ENCODE measurements around the gene LRRC27. TPM values are rescaled to one million over a fixed set of nuclear protein-coding genes. Genes with fewer than 3 reads are reported as not detected.

The LRRC27 gene
- polyA plus RNA-seq, 1 experiment, result 10.5 TPM

GRCh38 chr10:132407243-132407746, 75.3 kb downstream of the LRRC27 start:
- peaks cover 6% of the 10 kb centered on the region for H3K36me3 ChIP-seq (ENCODE audit: control insufficient read depth, insufficient read depth, low read length)
- CTCF ChIA-PET, result no interaction called here
- no peak for DNase-seq (ENCODE audit: low read depth)
- no peak overlapping the region for H3K4me3 ChIP-seq (ENCODE audit: low read depth, low read length)
- POLR2A ChIA-PET, result no interaction called here
- no peak for TF ChIP-seq CTCF (IDR thresholded peaks at IDR 0.05; ENCODE audit: insufficient read depth, low read depth, low read length)
- H3K27me3 ChIP-seq (ENCODE audit: control insufficient read depth, insufficient read depth, low read length), result no peaks in the 10 kb centered on the region

- TF ChIP-seq CTCF (IDR thresholded peaks at IDR 0.05; ENCODE audit: insufficient read depth, low read depth, low read length), result 0 out of 2 replicates have a peak, but pooled peaks have one; percentile 18
These were observed 75.9 kb downstream of the LRRC27 start for GRCh38 chr10:132407846-132408278.

GRCh38 chr10:132408367-132408781, 76.4 kb downstream of the LRRC27 start:
- peaks cover 6% of the 10 kb centered on the region for H3K36me3 ChIP-seq (ENCODE audit: control insufficient read depth, insufficient read depth, low read length)
- ChIA-PET POLR2A (no interaction called here), CTCF (interaction anchor here (0.7 kb wide), 1 partner anchor 51 kb away, joined by 3 read pairs; no protein-coding TSS in a partner anchor)
- H3K4me3 ChIP-seq (ENCODE audit: low read depth, low read length), result no peak overlapping the region
- DNase-seq (ENCODE audit: low read depth), result no peak
- no peaks in the 10 kb centered on the region for H3K27me3 ChIP-seq (ENCODE audit: control insufficient read depth, insufficient read depth, low read length)
- TF ChIP-seq CTCF (IDR thresholded peaks at IDR 0.05; ENCODE audit: insufficient read depth, low read depth, low read length), result no peak

More at GRCh38 chr10:132407846-132408278, 75.9 kb downstream of the LRRC27 start:
- Histone ChIP-seq H3K4me3 (ENCODE audit: low read depth, low read length) (no peak overlapping the region), H3K27me3 (ENCODE audit: control insufficient read depth, insufficient read depth, low read length) (no peaks in the 10 kb centered on the region), H3K36me3 (ENCODE audit: control insufficient read depth, insufficient read depth, low read length) (peaks cover 6% of the 10 kb centered on the region)
- ChIA-PET POLR2A (no interaction called here), CTCF (interaction anchor here (0.7 kb wide), 1 partner anchor 51 kb away, joined by 3 read pairs; no protein-coding TSS in a partner anchor)
- no peak for DNase-seq (ENCODE audit: low read depth)

GRCh38 chr10:132408823-132409666, 77.1 kb downstream of the LRRC27 start:
- DNase-seq (ENCODE audit: low read depth), result no peak
- Histone ChIP-seq H3K27me3 (ENCODE audit: control insufficient read depth, insufficient read depth, low read length) (no peaks in the 10 kb centered on the region), H3K4me3 (ENCODE audit: low read depth, low read length) (no peak overlapping the region), H3K36me3 (ENCODE audit: control insufficient read depth, insufficient read depth, low read length) (peaks cover 6% of the 10 kb centered on the region)
- TF ChIP-seq CTCF (IDR thresholded peaks at IDR 0.05; ENCODE audit: insufficient read depth, low read depth, low read length), result no peak
- CTCF ChIA-PET, result no interaction called here
- POLR2A ChIA-PET, result no interaction called here

- Histone ChIP-seq H3K36me3 (ENCODE audit: control insufficient read depth, insufficient read depth, low read length) (peaks cover 6% of the 10 kb centered on the region), H3K4me3 (ENCODE audit: low read depth, low read length) (no peak overlapping the region), H3K27me3 (ENCODE audit: control insufficient read depth, insufficient read depth, low read length) (no peaks in the 10 kb centered on the region)
- ChIA-PET CTCF (interaction anchor here (1.0 kb wide), 1 partner anchor 9 kb away, joined by 4 read pairs; no protein-coding TSS in a partner anchor), POLR2A (no interaction called here)
- DNase-seq (ENCODE audit: low read depth), result no peak
- no peak for TF ChIP-seq CTCF (IDR thresholded peaks at IDR 0.05; ENCODE audit: insufficient read depth, low read depth, low read length)
These were observed 77.7 kb downstream of the LRRC27 start for GRCh38 chr10:132409667-132410028.
